Activated T-helper 1 cell treated with anti-CD3 and anti-CD28 coated beads, Interleukin-2, amount 50 U/mL, for 16 hours (primary cell): Measurements from ENCODE around the gene KAT6B.

Experiments
- DNase-seq, 2 donors: peaks; one replicate each; pipeline ENCODE4 v3.0.0-alpha.2; 2020; ENCODE audit warnings: low read depth in 1 of 2, low spot score in 1 of 2

The KAT6B gene

DNA sequence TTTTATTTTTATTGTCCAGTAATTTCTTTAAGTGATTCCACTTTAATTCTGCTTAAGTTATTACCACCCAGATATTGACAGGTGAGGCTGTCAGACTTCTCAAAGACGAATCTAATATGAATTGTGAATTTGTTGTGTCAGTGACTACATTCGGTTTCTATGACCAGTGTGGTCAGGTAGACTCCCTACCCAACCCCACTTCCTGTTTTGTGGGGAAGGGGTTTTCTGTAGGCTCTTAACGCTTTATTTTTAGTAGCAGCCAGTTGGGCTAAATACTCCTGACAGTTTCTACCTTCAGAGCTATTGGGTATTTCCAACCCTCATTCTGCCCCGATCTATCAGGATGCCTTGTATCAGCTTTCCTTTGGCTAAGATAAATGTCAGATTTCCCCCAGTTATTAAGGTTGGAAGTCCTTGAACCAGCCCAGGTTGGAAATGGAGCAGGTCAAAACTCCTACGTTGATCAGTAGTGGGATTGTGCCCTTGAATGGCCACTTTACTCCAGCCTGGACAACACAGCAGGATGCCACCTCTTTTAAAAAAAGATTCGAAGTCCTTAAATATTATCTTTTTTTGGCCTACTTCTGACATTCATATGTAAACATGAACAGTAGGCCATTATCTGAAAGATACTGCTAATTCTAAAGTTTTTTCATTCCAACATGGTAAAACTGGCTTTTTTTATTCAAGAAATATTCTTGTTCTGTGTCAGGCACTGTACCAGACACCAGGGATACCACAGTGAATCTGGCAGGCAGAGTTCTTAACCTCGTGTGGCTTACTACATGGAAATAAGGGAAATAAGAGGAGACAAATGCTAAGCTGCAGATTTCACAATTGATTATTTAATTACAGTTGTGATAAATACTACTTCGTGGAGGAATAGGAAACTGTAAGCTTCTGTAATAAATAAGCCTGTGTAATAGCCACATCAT is 151.8 kb downstream of the KAT6B start:
- DNase-seq: no peak

DNA sequence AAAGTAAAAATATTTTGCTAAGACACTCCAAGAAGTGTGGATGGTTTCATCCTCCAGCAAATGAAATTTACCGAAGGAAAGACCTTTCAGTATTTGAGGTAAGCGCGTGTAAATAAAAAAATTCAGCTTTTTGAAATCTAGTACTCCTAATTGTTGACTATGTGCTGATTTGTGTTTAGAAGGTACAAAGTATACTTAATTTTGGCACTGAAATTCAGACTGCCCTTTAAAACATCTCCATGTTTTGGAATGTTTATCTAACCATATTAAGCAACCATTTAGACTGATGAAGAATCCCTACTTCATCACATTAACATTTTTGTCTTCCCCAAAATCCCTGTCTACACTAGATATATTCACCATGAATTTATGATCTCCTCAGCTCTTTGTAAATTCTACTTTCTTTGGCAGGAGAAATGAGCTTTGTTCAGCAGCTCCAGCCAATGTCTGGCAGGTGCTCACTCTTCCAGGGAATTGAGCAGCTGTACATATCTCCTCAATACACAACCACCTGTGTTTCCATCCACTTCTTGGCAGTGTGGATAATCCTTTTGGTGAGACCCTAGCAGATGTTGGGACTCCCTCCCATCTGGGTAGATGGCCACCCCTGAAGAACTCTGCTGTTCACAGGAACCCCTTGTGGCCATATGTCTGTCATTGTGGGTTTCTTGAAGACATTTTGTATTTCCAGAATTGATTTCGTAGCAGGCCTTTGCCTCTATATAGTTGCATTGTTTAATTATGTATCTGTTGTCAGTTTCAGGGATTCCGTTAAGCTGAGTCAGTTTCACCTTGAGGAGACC is 155.6 kb downstream of the KAT6B start:
- DNase-seq: no peak

DNA sequence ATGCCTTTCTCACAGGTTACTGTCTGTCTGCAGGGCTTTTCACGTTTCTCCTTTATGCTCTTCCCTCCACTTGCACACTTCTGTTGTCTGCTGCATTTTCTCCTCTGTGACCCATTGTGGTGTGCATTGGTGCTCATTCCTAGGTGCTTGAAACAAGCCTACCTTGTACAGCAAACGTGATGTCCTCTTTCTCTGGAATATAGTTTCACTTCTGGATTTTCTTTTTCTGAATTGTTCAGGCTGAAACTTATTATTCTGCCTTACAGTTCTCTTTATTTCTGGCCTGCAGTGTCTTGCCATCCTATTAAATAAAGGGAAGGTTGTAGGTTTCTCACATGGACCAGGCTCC is 156.2 kb downstream of the KAT6B start:
- DNase-seq: no peak

DNA sequence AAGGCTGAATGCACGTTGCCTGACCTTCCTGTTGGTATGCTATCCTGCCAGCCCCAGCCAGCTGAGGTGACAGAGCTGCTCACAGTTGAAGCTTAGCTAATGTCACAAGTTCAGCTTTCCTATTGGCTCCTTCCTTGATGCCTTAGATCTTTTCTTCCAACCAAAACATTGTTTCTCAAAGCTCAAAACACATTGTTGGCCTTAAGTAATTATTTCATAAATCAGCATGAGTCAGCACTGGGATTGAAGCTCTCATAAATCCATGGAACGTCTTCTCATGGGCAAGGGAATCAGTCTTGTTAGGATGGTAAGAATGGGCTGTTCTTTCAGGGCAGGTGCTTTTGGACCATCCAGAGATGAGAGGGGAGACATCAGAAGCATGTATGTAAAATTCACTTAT is 157.0 kb downstream of the KAT6B start:
- no peak for DNase-seq

DNA sequence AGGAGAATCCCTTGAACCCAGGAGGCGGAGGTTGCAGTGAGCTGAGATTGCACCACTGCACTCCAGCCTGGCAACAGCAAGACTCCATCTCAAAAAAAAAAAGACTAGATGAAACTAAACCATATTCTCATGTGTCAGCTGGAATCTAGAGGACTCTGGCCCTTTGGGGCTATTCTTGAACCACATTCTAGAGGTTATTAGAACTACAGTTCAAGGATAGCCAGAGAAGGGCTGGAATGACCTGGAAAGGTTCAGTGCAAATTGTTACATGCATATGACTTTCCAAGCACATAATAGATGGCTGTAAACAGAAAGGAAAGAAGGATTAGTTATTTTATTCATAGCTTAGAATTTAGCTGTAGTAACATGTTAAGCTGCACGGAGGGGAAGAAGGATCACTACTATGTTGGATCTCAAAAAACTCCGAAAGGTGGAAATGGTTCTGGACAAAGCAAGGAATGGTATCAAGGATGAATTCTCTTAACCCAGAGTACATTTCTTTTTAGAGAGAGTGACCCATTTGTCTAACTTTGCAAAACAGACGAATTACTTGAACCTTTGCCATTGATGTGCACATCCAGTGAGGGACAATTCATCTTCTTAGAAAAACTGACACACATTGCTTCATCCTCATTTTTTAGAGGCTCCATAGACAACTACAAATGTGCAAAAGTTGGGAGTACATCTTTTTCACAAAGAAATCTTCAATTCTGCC is 161.1 kb downstream of the KAT6B start:
- no peak for DNase-seq

DNA sequence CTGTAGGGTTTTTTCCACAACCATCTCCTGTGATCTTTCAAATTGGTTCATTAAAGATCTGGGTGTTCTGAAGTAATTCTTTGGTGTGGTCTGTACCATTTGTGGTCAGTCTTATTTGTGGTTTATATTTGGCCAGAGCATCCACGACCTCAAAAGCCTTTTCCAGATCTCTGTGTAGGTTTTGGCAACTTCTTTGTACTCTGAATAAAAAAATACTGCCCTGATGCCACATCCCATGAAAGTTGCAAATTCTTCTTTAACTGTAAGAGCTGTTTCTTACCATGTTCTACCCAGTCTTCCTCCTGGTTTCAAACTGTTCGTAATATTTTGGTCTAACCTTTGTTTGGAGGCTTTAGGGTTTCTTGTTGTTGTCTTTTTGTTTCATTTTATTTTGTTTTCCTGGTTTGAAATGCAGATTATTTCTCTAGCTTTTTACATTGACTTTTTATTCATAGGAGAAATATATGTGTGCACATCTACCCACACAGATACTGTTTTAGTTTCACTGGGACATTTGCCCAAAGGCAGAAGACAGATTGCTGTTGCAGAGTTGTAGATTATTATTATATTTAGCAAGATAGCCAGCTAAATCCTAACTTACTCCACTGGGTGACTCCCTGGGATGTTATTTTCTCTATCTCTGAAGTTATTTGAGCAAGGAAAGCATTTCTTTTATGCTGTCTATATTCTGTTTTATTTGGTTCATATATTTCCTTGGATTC is 161.8 kb downstream of the KAT6B start:
- no peak for DNase-seq

DNA sequence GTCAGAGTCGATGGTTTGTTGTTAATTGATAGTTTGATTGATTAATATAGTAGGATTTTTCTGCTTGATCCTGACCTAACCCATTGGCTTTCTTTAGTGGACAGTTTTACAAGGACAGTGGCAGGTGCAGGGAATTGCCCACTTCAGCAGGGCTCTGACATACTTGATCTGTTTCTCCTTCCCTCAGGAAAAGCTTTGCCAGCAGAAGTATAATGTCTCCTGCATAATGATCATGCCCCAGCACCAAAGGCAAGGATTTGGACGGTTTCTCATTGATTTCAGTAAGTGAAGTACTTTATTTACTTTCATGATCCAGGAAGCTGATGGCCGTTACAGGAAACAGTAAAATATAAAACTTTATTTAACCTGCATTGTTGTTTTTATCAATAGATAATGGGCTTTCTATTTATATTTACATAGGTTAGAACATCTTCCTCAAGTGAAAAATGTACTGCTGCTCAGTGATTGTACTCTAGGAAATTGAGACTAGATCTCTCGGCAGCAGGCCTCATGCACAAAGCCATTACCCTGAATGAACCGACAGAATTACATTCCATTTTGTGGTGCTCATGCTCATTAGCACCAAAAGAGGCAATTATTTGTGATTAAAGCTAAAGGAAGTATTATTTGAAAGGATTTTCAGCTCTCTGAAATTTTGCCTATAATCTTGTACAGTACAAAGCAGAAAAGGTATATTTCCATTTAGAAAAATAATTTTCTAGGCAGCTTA is 162.6 kb downstream of the KAT6B start:
- DNase-seq: no peak

DNA sequence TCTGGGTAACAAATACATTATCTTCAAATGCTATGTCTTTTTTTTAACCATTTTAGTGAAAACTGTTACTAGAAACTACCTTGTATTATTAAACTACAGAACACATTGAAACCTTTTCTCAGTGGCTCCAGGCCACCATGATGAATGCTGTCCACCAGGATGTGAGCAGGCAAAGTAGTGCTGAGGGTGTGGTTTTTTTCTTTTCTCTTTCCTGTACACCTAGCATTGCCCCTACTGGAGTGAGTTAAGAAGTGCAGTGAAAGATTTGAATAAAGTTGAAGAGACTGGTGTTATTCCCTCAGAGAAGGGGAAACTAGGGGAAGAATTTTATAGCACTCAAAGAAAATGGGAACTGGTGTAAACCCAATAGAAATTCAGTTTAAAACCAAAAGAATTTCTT is 165.0 kb downstream of the KAT6B start:
- no peak for DNase-seq

DNA sequence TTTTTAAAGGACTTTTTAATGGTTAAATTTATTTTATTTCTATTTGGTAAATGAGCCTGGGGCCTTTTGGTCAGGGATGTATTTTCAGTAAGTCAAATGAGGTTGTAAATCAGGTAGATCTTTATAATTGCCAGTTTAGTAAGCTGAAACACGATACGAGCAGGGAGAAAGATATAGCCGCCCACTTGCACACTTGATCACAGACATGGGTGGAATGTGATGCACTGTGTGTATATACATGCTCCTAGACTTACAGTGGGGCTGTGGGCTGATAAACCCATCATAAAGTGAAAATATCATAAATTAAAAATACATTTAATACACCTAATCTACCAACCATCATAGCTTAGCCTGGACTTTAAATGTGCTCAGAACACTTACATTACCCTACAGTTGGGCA is 165.7 kb downstream of the KAT6B start:
- no peak for DNase-seq

DNA sequence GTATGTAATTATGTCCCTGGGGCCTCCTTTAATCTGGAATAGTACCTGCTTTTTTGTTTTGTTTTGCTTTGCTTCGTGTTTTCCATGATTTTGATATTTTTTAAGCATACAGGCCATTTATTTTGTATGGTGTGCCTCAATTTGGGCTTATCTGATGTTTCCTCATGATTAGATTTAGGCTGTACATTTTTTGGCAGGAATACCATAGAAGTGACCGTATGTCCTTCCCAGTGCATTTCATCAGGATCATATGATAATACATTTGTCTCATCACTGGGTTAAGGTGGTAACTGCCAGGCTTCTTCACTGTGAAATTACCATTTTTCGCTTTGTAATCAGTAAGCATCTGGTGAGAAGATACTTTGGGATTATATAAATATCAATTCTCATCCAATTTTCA is 167.2 kb downstream of the KAT6B start:
- DNase-seq: no peak

DNA sequence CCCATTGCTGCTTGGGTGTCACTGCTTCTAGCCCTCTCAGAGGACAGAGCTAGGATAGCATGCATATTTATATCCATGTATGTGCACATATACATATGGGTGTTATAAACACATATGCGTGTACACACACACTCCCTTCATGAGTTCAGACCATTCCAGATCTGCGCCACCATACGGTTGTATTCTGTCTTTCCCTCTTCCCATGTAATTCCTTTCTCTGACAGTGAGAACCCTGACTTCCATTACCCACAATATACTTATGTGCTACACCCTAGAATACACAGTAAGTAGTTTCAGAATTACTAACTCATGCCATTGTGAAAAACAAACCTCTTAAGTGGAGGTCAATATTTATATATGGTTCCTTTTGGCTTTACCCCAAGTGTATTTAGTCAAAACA is 168.5 kb downstream of the KAT6B start:
- DNase-seq: no peak

DNA sequence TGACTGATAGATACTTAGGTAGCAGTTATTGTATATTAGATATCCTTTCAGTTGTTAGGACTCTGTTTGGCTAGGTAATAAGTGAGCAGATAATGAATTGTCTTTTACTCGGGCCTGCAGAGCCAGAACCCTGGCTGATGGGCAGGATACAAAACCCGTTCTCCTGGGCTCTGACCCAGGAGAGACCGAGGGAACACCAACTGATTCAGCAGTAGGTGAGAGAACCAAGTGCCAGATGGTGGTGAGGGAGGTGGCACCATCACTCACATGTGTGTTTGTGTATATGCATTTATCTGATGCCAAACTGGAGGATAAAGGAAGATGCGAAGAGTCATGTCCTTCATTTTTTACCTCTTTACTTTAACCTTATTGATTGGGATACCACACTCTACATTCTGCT is 169.4 kb downstream of the KAT6B start:
- no peak for DNase-seq

DNA sequence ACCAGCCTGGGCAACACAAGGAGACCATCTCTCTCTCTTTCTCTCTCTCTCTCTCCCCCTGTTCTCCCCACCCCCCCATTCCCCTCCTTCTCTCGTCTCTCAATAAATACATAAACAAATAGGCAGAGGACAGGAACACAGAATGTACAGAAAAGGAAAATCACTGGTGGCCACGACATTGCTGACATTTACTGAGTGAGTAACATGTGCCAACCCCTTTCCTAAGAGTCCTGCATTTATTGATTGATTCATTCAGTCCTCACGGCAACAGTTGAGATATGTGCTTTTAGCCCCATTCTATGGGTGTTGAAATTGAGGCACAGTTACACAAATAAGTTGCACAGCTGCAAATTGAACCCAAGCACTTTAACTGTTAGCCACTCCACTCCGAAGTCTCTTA is 170.8 kb downstream of the KAT6B start:
- DNase-seq: no peak

DNA sequence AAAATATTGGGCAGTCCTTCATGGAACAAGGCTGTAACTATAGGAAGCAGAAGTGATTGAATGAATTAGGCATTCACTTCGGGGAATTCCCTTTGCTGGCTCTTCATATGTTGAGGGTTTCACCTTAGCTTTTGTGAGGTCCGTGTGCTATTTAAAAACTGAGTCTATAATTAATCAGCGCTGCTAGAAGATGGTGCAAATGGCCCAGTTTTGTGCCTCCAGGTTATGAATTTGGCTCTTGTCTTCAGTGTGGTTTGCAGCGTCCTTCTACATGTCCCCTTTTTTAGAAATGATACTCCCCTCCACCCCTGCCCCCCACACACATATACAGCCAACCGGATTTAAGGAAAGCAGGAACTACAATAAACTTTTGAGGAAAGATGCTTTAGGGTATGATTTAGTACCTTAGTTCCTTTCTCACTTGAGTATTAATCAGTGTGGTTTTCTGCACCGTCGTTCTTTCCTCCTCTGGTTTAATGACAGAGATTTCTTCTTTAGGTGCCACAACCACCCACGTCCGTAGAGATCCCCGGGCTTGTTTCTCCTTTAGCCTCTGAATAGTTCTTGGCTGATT is 174.4 kb downstream of the KAT6B start:
- DNase-seq: no peak

DNA sequence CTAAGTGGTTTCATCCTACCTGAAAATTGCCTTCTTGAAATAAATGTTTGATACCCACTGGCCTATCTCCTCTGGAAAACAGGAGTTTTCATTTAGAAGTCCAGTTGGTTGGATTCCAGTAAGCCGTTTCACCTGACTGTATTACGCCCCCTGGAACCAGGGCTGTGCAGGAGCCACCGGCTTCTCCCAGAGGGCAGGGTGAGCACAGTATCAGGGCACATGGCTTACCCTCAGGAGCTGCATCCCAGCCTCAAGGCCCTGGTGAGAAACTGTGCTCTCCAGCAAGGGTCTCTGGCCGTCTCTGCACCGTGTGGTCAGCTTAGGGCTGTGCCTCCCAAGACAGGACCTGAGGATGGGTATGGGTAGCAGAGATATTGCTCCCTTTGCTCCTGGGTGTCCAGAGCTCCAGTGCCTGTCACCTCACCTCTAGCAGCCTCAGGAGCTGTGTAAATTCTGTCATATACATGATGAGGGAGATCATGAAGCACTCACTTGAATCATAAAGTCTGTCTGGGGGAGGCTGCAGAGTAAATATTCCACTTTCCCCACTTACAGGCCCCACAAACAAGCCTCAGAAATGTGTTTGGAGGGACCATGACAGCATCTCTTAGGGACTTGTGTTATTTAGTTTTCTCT is 175.4 kb downstream of the KAT6B start:
- DNase-seq: no peak

DNA sequence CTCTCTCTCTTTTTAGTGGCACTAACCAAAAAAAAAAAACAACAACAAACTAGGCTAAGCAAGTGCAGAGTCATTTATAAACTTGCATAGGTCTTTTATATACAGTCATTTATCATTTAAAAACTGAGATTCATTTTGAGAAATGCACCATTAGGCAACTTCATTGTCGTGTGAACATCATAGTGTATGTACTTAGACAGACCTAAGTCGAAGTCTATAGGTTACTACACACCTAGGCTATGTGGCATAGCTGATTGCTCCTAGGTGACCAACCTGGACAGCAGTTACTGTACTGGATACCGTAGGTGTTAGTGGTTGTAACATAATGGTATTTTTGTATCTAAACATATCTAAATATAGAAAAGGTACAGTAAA is 175.9 kb downstream of the KAT6B start:
- no peak for DNase-seq

DNA sequence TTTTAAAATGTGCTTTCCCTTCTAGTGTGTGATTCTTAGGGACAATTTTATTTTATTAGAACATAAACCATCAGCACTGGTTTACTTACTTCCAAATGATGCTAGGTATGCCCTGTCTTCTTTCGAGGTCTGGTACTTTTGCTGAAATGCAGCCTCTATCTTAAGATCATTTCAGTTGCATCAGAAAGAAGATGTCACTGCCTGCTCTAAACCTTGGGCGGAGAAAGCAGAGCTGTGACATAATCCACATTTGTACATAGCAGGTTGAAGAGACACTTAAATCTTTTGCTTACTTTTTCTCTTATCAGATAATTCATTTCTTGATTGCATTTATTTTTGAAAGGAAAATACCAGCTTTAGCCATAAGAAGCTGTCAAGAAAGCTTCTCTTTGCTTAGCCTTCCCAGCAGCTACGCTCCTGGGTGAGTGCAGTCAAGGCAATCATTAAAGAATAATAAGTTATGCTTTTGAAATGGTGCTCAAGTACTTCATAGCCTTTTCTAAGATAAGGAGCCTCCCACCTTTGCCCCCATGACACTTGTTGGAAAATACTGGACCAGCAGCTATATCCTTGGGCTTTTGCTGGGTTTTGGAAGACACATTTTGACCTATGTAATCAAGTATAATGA is 176.7 kb downstream of the KAT6B start:
- no peak for DNase-seq

DNA sequence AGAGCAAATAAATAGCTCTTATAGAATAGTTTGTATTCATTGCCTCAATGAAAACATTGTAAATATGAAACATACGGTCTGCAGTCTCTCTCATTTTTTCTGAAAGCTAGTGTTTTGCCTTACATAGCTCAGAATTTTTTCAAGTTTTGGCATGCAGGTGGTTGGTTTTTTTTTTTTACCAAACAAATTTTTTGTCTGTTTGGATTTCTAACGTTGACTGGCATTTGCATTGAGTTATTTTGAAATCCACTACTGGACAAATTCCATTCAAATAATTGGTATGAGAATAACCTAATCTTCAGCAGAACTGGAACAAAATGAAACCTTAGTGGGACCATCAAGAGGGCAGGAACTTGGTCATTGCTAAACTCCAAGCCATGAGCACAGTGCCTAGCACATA is 177.5 kb downstream of the KAT6B start:
- DNase-seq: no peak

DNA sequence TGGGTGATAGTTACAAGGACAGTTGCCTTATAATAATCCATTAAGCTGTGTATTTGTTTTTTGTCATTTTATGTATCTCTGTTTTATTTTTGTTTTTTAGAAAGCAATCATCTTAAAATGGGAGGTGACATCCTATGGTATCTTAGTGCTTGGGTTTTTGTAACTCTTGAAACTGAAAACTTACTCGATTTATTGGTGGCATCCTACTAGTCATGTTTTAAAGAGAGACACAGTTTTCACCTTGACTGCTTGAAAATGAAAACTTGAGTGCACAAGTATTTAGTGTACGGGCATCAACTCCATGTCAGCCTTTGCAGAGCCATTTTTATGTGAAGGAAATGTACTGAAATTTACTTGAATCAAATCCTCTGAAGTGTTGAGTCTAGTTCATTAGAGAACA is 181.2 kb downstream of the KAT6B start:
- no peak for DNase-seq
